NCI-H187 (cell line): Measurements from ENCODE around the gene MCEE.
A peak's percentile ranks its signal among the peaks of the same experiment; 100 is the strongest.
"Not testable (repeated sequence)": the region's sequence is repeated elsewhere in the genome, so short reads cannot be mapped to it uniquely, and the experiment has no call there.

Source experiments
- DNase-seq, 2 experiments: peaks; one replicate each; lab custom pipeline; 2025; lab: John Stamatoyannopoulos, UW

The MCEE gene

GRCh38 chr2:71126957-71127356, 3.1 kb downstream of the MCEE start:
- no peak for DNase-seq

- no peak for DNase-seq
Measured at GRCh38 chr2:71125506-71126294, 4.3 kb downstream of the MCEE start.

GRCh38 chr2:71122387-71123298, 7.4 kb downstream of the MCEE start:
- no peak for DNase-seq

GRCh38 chr2:71121479-71121878, 8.6 kb downstream of the MCEE start:
- DNase-seq: no peak

GRCh38 chr2:71120195-71120594, 9.8 kb downstream of the MCEE start:
- DNase-seq: no peak

- no peak for DNase-seq
Measured at GRCh38 chr2:71117063-71117462, 13.0 kb downstream of the MCEE start.

GRCh38 chr2:71113843-71114242, 16.2 kb downstream of the MCEE start:
- DNase-seq: no peak

GRCh38 chr2:71108091-71108490, 21.9 kb downstream of the MCEE start:
- DNase-seq: no peak

GRCh38 chr2:71106463-71106862, 23.6 kb downstream of the MCEE start:
- DNase-seq: not testable (repeated sequence)

GRCh38 chr2:71103809-71104208, 26.2 kb downstream of the MCEE start:
- no peak for DNase-seq

GRCh38 chr2:71102981-71103681, 26.9 kb downstream of the MCEE start:
- no peak for DNase-seq

- DNase-seq: no peak
Measured at GRCh38 chr2:71101656-71102055, 28.4 kb downstream of the MCEE start.

GRCh38 chr2:71100195-71100964, 29.6 kb downstream of the MCEE start:
- DNase-seq: peak in 1 of 2 experiments; percentile 13

- DNase-seq: not testable (repeated sequence)
Measured at GRCh38 chr2:71092491-71093260, 37.4 kb downstream of the MCEE start.

- DNase-seq: not testable (repeated sequence)
Measured at GRCh38 chr2:71091808-71092207, 38.2 kb downstream of the MCEE start.

GRCh38 chr2:71089475-71089874, 40.6 kb downstream of the MCEE start:
- not testable (repeated sequence) for DNase-seq

- not testable (repeated sequence) for DNase-seq
Measured at GRCh38 chr2:71085325-71086003, 44.6 kb downstream of the MCEE start.

- DNase-seq: not testable (repeated sequence)
Measured at GRCh38 chr2:71083752-71084312, 46.2 kb downstream of the MCEE start.

GRCh38 chr2:71083297-71083696, 46.7 kb downstream of the MCEE start:
- not testable (repeated sequence) for DNase-seq
